Measurements from ENCODE around the gene HDDC3. TPM values are rescaled to one million over a fixed set of nuclear protein-coding genes. Genes with fewer than 3 reads are reported as not detected.

Gene HDDC3
- total and polyA plus RNA-seq, 9 of the 15 experiments (the other 6 are each of a cell fraction or from before 2014, with no cell fraction given): 14.9 to 55.8 (median 36.9) TPM

- ATAC-seq (no peak), FAIRE-seq (no peak), DNase-seq (ENCODE audit: extremely low read depth in 1 of 4, low spot score in 3 of 4) (no peak)
- peaks cover 27 to 30% of the 10 kb centered on the region in 2 experiments for H3K4me1 ChIP-seq (replicated peaks in 1 of 2; ENCODE audit: control insufficient read depth in 2 of 2, insufficient read depth in 2 of 2, low read length in 2 of 2)
- no peak overlapping the region for H3K4me2 ChIP-seq (ENCODE audit: insufficient read depth, low read length)
- H2AFZ ChIP-seq (ENCODE audit: low read depth, low read length): no peak overlapping the region
- H3K9me3 ChIP-seq (replicated peaks; ENCODE audit: control insufficient read depth, insufficient read depth, low read depth, low read length): no peaks in the 10 kb centered on the region
- TF ChIP-seq HCFC1 (IDR thresholded peaks at IDR 0.05; ENCODE audit: low read depth, low read length) (no peak), POLR2G (IDR thresholded peaks at IDR 0.05; ENCODE audit: low read depth, low read length) (0 out of 2 replicates have a peak, but pooled peaks have one; percentile 17), POLR2A (conservative IDR thresholded peaks at IDR 0.05) (0 out of 2 replicates have a peak, but pooled peaks have one; percentile 3), RBFOX2 (IDR thresholded peaks at IDR 0.05; ENCODE audit: low read depth, low read length) (peak; percentile 36; the same call in 1 of the 2 replicates), PURB (CRISPR knock-in tag; IDR thresholded peaks at IDR 0.05; ENCODE audit: low read depth) (no peak), ZNF263 (CRISPR knock-in tag; IDR thresholded peaks at IDR 0.05; ENCODE audit: borderline replicate concordance) (no peak)
- WGBS (ENCODE audit: insufficient coverage, low coverage, missing lambda C conversion rate): 98% methylated on average over 23 of the region's 23 CpGs
- no peak overlapping the region for H3K27ac ChIP-seq (ENCODE audit: extremely low read depth, low read depth, low read length)
- peaks cover 6% of the 10 kb centered on the region; the same call in 2 of the 3 replicates for H3K79me2 ChIP-seq (ENCODE audit: control insufficient read depth, insufficient read depth, low read length)
- H3K9me1 ChIP-seq (ENCODE audit: control insufficient read depth, insufficient read depth, low read length): no peaks in the 10 kb centered on the region
- in situ Hi-C loops (cut with MboI) (no loop called here), intact Hi-C loops (cut with micrococcal nuclease) (no loop called here)
- no peaks in the 10 kb centered on the region for H3K27me3 ChIP-seq (ENCODE audit: control insufficient read depth in 2 of 2, insufficient read depth in 2 of 2, low read length in 2 of 2)
- H4K20me1 ChIP-seq (replicated peaks; ENCODE audit: control insufficient read depth, insufficient read depth, low read length): no peaks in the 10 kb centered on the region
- no TSS peak for BruUV-seq (replicated peaks)
- H3K36me3 ChIP-seq (ENCODE audit: control insufficient read depth, insufficient read depth, low read length): peaks cover 92% of the 10 kb centered on the region
- ChIA-PET CTCF (ENCODE audit: low intra/inter-chr PET ratio) (interaction anchor here (0.7 kb wide), 1 partner anchor 306 kb away, joined by 3 read pairs; no protein-coding TSS in a partner anchor), POLR2A (interaction anchor here (1.1 to 2.0 kb wide), 6 partner anchors 9 to 15 kb away, joined by 3 to 20 read pairs (median 6); partner anchors contain the start of genes HDDC3 and MAN2A2)
- H3K9ac ChIP-seq (ENCODE audit: insufficient read depth in 1 of 2, low read depth in 2 of 2, low read length in 2 of 2): 0 out of 4 replicates have a peak overlapping the region, but pooled peaks of 1 of the 2 experiments have one; percentile 38
- no peak overlapping the region for H3K4me3 ChIP-seq
Observed at GRCh38 chr15:90918034-90918788, 14.1 kb downstream of the HDDC3 start.
